GM12892 (cell line): ENCODE measurements around the gene CACFD1.

Experiments
- POLR2A ChIP-seq: IDR thresholded peaks from 2 replicates; pipeline ENCODE4 v1.6.1; 2011; ENCODE audit warnings: low read depth, low read length, control low read depth
- POLR2AphosphoS5 ChIP-seq: IDR thresholded peaks from 2 replicates; pipeline ENCODE4 v1.6.1; 2011; ENCODE audit warnings: low read depth, low read length, control low read depth
- TAF1 ChIP-seq: IDR thresholded peaks from 2 replicates; pipeline ENCODE4 v1.6.1; 2011; ENCODE audit warnings: low read depth, mild to moderate bottlenecking, control low read depth, low read length, borderline replicate concordance

- no peak for TF ChIP-seq POLR2A
- TF ChIP-seq POLR2AphosphoS5 = no peak
- TF ChIP-seq TAF1 = no peak
These were observed 15.7 kb downstream of the CACFD1 start for GRCh38 chr9:133475292-133476012.
